Measurements from ENCODE around the gene STMP1. TPM values are rescaled to one million over a fixed set of nuclear protein-coding genes. Genes with fewer than 3 reads are reported as not detected.
"Not testable (repeated sequence)": the region's sequence is repeated elsewhere in the genome, so short reads cannot be mapped to it uniquely, and the experiment has no call there.

Gene STMP1
- total and polyA plus RNA-seq, 4 donors, result 23.0 to 33.1 (median 26.0) TPM

DNA sequence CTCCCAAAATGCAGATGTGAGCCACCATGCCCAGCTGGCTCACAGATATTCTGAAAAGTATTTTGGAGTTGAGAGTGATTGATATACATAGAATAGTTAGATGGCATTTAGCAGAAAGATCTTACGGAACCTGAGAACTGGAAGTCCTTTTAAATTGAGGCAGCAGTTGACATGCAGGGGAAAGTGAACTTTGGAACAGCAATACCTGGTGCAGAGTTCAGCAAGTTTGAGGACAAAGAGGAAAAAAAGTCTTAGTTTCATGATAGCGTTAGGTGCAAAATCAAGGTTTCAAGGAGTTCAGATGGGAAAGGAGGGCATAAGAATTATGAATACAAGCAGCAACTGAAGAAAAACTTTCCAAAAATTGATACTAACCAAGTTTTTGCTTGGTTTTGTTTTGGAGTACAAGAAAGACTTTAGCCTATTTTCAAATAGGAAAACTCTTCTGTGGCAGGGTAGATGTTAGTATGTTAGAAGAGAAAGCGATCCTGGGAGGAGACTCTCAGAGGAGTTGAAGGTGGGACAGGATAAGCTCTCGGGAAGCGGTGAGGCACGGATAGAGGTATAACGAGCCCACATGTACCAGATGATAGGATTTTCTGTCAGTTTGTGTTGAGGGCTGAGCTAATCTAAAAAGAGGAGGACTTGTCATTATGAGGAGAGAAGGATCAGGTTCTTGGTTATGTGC, 28.0 kb upstream of the STMP1 start:
- Histone ChIP-seq H3K4me1 (ENCODE audit: control insufficient read depth in 5 of 5, insufficient read depth in 5 of 5, low read length in 5 of 5) (no peaks in the 10 kb centered on the region), H3K9ac (ENCODE audit: insufficient read depth in 1 of 2, low read length in 2 of 2) (no peak overlapping the region), H3K4me3 (no peak overlapping the region), H3K27ac (ENCODE audit: low read depth in 1 of 2, low read length in 1 of 2) (no peak overlapping the region), H3K36me3 (ENCODE audit: control insufficient read depth in 4 of 4, insufficient read depth in 4 of 4, low read length in 4 of 4) (peaks cover 15 to 32% (median 20%) of the 10 kb centered on the region in 4 donors), H3K9me3 (ENCODE audit: control insufficient read depth in 4 of 4, insufficient read depth in 3 of 4, low read length in 3 of 4) (no peaks in the 10 kb centered on the region), H3K27me3 (ENCODE audit: control insufficient read depth in 3 of 3, insufficient read depth in 3 of 3, low read length in 2 of 3) (no peaks in the 10 kb centered on the region)
- ATAC-seq (ENCODE audit: insufficient read depth, low FRiP score) (no peak), DNase-seq (no peak)
- no peak for TF ChIP-seq CTCF (IDR thresholded peaks at IDR 0.05; ENCODE audit: control extremely low read depth, extremely low read depth)
- 98 to 100% methylated on average over 7 of the region's 7 CpGs for WGBS, 2 donors

DNA sequence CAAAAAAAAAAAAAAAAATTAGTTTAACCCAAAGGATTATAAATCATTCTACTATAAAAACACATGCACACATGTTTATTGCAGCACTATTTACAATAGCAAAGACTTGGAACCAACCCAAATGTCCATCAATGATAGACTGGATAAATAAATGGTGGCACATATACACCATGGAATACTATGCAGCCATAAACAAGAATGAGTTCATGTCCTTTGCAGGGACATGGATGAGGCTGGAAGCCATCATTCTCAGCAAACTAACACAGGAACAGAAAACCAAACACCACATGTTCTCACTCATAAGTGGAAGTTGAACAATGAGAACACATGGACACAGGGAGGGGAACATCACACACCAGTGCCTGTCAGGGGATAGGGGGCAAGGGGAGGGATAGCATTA, 22.6 kb upstream of the STMP1 start:
- not testable (repeated sequence) for ATAC-seq (ENCODE audit: insufficient read depth, low FRiP score); H3K27ac ChIP-seq (ENCODE audit: low read depth in 1 of 2, low read length in 1 of 2); H3K27me3 ChIP-seq (ENCODE audit: control insufficient read depth in 3 of 3, insufficient read depth in 3 of 3, low read length in 2 of 3); H3K9ac ChIP-seq (ENCODE audit: insufficient read depth in 1 of 2, low read length in 2 of 2); H3K9me3 ChIP-seq (ENCODE audit: control insufficient read depth in 4 of 4, insufficient read depth in 3 of 4, low read length in 3 of 4); H3K4me3 ChIP-seq; DNase-seq; H3K4me1 ChIP-seq (ENCODE audit: control insufficient read depth in 5 of 5, insufficient read depth in 5 of 5, low read length in 5 of 5)
- H3K36me3 ChIP-seq (ENCODE audit: control insufficient read depth in 4 of 4, insufficient read depth in 4 of 4, low read length in 4 of 4), result peaks cover 13 to 33% (median 25%) of the 10 kb centered on the region in 4 donors

- DNase-seq, result no peak
- no peak for TF ChIP-seq CTCF (IDR thresholded peaks at IDR 0.05; ENCODE audit: control extremely low read depth, extremely low read depth)
- Histone ChIP-seq H3K9me3 (ENCODE audit: control insufficient read depth in 4 of 4, insufficient read depth in 3 of 4, low read length in 3 of 4) (no peaks in the 10 kb centered on the region), H3K27me3 (ENCODE audit: control insufficient read depth in 3 of 3, insufficient read depth in 3 of 3, low read length in 2 of 3) (no peaks in the 10 kb centered on the region), H3K4me1 (ENCODE audit: control insufficient read depth in 5 of 5, insufficient read depth in 5 of 5, low read length in 5 of 5) (no peaks in the 10 kb centered on the region), H3K36me3 (ENCODE audit: control insufficient read depth in 4 of 4, insufficient read depth in 4 of 4, low read length in 4 of 4) (peaks cover 10 to 36% (median 22%) of the 10 kb centered on the region in 4 donors), H3K4me3 (no peak overlapping the region), H3K27ac (ENCODE audit: low read depth in 1 of 2, low read length in 1 of 2) (no peak overlapping the region), H3K9ac (ENCODE audit: insufficient read depth in 1 of 2, low read length in 2 of 2) (no peak overlapping the region)
- ATAC-seq (ENCODE audit: insufficient read depth, low FRiP score), result no peak
- 60 to 78% methylated on average over 3 of the region's 3 CpGs for WGBS, 2 donors
Observed at GRCh38 chr7:135644154-135644553, 18.2 kb upstream of the STMP1 start.

DNA sequence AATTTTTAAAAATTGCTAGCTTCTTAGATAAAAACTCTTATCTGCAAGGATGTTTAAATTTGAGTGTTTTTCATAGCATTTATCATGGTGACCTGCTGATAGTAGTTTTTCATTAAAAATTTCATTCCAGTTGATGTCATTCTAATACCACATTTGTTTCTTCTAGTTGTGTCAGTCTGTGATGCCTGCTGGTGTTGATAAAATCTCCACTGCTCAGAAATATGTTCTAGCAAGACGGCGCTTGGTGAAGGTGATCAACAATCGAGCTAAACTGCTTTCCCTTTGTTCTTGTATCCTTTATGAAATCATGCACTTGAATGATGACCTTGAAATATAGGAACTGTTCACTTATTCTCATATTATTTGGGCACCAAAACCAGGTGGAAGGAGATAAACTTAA, 17.6 kb upstream of the STMP1 start:
- ATAC-seq (ENCODE audit: insufficient read depth, low FRiP score) (no peak), DNase-seq (no peak)
- no peak overlapping the region for H3K9ac ChIP-seq (ENCODE audit: insufficient read depth in 1 of 2, low read length in 2 of 2)
- no peaks in the 10 kb centered on the region for H3K4me1 ChIP-seq (ENCODE audit: control insufficient read depth in 5 of 5, insufficient read depth in 5 of 5, low read length in 5 of 5)
- H3K36me3 ChIP-seq (ENCODE audit: control insufficient read depth in 4 of 4, insufficient read depth in 4 of 4, low read length in 4 of 4), result peaks cover 9 to 32% (median 20%) of the 10 kb centered on the region in 4 donors
- H3K9me3 ChIP-seq (ENCODE audit: control insufficient read depth in 4 of 4, insufficient read depth in 3 of 4, low read length in 3 of 4), result no peaks in the 10 kb centered on the region
- no peak for TF ChIP-seq CTCF (IDR thresholded peaks at IDR 0.05; ENCODE audit: control extremely low read depth, extremely low read depth)
- H3K27me3 ChIP-seq (ENCODE audit: control insufficient read depth in 3 of 3, insufficient read depth in 3 of 3, low read length in 2 of 3), result no peaks in the 10 kb centered on the region
- no peak overlapping the region for H3K27ac ChIP-seq (ENCODE audit: low read depth in 1 of 2, low read length in 1 of 2)
- H3K4me3 ChIP-seq, result no peak overlapping the region
- 68 to 82% methylated on average over 3 of the region's 3 CpGs for WGBS, 2 donors
